OCI-LY7 (cell line): ENCODE results near the gene ANKRD30B.
"Not testable (repeated sequence)": the region's sequence is repeated elsewhere in the genome, so short reads cannot be mapped to it uniquely, and the experiment has no call there.

Experiments used
- CTCF ChIP-seq: fragments of 200-600 bp; sonication (generic); conservative IDR thresholded peaks from 2 replicates; pipeline ENCODE4 v1.5.1; 2014; ENCODE audit warnings: mild to moderate bottlenecking, antibody characterized with exemption, low read length, moderate library complexity, mixed read lengths
- EZH2phosphoT487 ChIP-seq: fragments of 200-600 bp; sonication (generic); IDR thresholded peaks from 2 replicates; pipeline ENCODE4 v1.6.1; 2018; ENCODE audit warnings: low read depth, borderline replicate concordance, mild to moderate bottlenecking, mixed run types, antibody characterized with exemption, low read length, moderate library complexity, mixed read lengths

GRCh38 chr18:14797969-14798764 lies 50.2 kb downstream of the ANKRD30B start:
- not testable (repeated sequence) for TF ChIP-seq CTCF, EZH2phosphoT487
